NCI-H128 (cell line): ENCODE measurements around the gene ARMC8.

Experiments
- DNase-seq: peaks from one replicate; lab custom pipeline; 2025; ENCODE audit not compliant: unreplicated experiment; lab: John Stamatoyannopoulos, UW

Gene ARMC8

DNA sequence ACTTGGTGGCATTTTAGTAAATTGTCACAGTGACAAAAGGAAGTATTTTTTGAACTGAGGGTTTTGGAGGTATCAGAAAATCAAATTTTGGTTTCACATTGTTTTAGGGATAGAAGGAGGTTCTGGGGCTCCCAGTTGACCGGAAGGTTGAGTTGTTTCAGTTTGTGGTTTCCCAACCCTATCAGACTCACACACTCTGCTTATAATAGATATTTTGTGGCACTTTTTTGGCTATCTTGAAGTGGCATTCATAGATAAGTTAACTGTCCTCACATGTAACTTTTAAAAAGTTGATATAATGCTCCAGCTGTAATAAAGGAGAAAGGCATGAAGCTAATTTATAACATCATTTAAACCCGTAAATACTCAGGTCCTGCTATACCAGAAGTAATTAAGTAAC is 12.8 kb downstream of the ARMC8 start:
- no peak for DNase-seq

DNA sequence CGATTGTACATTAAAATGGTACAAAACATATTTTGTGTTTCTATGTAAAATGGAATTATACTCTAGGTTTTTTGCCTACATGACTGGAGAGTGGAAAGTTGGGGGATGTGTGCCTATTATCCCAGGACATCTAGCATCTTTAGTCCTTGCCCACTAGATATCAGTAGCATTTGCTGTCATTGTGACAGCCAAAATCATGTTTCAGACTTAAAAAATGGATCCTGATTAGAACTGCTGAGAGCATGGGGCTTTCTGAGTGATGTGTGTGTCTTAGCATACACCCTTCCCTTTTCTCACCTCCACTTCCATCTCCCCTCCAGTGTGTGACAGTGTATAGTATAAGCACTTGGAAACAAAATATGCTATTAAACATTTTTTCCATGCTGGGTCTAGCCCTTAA is 13.3 kb downstream of the ARMC8 start:
- DNase-seq: no peak

DNA sequence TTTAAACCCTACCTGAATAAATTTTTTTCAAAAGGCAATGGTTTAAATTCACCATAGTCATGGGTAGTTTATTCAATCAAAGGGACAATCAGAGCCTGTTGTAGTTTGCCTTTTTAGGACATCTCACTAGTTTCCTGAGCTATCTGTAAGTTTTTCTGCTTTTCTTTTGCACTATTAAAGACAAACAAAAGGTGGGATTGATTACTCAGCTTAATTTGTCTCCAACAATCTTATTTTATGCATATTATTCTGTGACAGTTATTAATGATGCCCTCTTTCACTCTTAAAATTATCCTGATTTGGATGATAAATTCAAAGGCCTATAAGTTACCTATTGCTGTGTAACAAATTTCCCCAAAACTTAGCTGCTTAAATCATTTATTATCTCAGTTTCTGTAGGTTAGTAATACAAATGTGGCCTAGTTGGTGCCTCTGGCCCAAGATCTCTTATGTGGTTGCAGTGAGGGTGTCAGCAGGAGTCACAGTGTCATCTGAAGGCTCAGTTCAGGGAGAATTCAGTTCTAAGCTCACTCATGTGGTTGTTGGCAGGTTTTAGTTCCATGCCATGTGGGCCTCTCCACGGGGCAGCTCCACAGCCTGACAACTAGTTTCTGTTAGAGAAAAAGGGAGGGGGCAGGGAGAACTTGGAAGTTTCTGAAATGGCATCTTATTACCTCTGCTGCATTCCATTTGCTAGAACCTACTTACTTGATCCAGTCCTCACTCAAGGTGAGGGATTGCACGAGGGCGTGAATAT is 16.0 kb downstream of the ARMC8 start:
- DNase-seq: no peak

DNA sequence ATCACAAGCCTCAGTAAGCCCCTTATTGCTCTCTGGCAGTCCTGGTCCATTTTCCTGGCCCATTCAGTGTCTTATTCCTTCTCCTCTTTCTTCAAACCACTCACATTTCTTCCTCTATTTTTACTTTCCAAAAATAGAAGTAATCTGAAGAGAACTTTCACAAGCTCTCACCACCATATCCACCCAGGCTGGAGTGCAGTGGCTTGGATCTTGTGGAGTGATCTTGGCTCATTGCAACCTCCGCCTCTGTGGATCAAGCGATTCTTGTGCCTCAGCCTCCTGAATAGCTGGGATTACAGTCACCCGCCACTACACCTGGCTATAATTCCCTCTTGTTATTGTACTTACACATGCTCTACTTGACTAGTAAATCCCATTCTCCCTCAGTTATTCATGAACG is 16.8 kb downstream of the ARMC8 start:
- DNase-seq: no peak

DNA sequence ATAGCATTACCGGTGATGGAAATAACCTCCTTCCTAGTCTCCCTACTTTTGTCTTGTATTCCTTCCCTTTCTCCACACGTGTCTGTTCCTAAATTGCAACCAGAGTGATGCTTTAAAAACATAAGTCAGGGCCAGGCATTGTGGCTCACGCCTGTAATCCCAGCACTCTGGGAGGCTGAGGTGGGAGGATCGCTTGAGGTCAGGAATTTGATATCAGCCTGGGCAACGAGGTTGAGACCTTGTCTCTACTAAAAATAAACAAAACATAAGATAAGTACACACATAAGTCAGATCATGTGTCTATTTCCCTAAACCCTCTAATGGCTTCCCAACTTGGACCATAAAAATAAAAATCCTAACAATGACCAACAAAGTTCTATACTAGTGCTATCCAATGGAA is 18.4 kb downstream of the ARMC8 start:
- DNase-seq: no peak

DNA sequence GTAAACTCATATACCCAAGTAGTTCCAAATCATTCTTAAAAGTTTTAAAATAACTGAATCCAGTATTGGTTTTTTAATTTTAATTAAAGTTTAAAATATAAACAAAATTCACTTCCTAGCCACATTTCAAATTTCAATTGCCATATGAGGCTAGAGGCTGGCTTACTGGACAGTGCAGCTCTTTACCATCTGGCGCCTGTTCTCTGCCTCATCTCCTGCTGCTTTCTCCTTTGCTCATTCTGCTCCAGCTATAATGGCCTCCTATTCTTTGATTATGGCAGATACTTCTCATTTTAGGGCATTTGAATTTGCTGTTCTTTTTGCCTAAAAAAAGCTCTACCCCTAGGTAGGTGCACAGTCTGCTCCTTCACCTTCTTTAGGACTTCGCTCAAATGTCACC is 19.1 kb downstream of the ARMC8 start:
- DNase-seq: no peak

DNA sequence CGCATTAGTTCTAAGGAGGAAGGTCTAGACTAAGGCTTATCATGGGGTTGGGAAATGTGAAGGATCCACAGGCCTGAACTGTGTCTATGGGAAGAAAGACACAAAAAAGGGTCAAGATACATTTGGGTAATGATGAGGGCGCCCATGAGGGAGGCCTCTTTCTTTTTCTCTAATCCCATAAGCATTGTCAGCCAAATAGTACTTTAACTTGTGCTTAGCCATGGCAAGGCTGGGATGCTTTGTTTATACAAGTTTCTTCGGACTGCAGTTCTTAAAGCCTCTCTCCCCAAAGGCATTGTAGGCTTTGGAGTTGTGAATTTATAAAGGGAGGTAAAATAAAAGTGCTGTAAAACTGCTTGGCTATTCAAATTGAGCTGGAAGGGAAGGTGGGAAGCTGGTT is 23.4 kb downstream of the ARMC8 start:
- no peak for DNase-seq

DNA sequence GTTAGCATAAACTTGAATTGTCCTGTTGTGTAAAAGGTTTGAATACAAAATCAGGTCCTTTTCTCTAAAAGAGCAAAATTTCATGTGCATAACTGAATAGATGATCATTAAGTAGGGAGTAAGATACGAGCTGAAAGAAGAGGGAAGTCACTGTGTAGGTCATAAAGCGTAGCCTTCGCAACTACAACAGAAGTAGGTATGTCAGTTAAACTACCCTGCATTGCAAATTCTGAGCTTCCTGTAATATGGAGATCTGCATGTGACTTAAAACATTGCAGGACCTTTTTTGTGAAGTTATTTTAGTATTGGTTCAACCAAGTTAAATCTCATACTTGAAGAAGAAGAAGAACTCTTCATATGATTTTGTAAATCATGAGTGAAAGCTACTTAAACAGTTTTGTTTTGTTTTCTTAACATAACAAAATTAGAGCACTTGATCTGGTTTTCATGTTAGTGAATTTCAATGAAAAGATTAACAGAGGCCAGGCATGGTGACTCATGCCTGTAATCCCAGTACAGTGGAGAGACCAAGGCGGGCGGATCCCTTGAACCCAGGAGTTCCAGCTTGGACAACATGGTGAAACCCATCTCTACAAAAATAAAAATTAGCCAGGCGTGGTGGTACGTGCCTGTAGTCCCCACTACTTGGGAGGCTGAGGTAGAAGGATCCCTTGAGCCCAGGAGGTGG is 26.4 kb downstream of the ARMC8 start:
- DNase-seq: no peak

DNA sequence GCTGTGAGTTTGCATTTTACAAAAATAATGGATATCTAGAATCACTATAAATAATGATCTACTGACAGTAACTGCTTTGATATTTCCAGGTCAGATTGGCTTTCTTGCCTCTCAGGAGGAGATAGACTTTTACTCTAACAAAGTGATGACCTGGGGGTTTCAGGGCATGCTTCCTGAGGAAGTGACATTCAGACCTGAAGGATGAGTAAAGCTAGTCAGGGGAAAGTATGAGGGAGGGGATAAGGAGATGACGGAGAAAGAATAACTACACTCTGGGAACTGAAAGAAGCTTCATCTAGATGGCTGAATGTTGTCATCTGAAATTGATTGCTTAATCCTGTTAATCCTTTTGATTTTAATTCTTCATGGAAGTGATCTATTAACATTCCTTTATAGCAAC is 32.2 kb downstream of the ARMC8 start:
- DNase-seq: no peak

DNA sequence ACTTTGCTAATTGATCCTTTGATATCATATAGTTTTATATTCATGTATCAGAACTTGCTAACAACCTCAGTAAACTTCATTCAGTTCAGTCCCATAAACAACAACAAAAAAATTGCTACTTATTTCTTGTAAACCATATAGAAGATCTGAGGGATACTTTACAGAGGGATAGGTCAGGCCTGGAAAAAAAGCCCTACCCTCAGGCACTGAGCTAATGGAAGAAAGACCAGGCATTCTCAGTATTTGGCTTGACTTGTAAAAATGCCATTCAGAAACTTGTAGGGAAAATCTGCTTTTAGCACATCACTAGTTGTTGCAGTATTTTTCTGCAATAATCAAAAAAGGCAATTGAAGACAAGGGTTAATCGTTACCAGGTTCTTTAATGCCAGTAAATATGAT is 33.1 kb downstream of the ARMC8 start:
- DNase-seq: no peak

DNA sequence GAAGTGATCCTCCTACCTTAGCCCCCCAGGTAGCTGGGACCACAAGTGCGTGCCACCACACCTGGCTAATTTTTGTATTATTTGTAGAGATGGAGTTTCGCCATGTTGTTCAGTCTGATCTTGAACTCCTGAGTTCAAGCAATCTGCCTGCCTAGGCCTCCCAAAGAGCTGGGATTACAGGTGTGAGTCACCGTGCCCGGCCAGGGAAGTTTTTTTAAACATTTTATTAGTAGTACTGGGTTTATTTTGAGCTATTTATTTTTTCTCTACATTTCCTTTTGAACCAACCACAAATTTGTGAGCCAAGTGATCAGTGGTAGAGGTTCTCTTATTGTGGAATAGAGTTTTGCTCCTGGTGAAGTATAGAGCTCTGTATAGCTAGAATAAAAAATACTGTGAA is 33.7 kb downstream of the ARMC8 start:
- no peak for DNase-seq

DNA sequence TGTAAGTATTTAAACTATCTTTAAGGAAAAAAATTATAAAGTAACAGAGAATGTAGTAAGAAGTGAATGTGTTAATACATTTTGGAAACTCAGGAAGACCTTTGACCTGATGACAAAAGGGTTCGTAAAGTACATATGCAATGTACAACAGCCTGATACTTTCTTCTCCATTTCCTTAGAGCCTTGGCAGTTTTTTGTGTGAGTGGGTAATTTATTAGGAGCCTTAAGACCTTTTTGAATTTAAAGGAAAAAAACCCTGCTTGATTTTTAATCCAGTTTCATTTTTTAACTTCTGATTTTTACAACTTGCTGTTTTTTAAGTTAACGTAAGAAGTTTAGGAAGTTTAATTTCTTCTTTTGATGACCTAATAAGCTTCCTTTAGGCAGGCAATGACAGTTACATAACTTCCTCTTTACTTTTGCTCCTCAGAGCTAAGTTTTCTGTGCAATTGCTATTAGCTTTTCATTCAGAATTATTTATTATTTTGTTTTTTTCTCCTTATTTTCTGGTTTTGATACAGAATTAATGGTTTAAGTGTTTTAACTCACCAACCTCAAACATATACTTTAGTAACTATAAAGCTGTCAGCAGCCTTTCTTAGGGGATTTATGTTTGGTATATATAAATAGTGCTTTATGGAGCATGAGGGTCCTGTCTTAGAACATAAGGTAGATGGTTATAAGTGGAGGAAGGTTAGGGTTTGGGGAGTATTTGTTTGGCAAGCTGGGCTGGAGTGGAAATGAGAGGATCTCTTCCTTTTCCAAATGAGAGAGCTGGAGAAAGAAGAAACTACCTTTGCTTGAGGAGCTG is 35.2 kb downstream of the ARMC8 start:
- no peak for DNase-seq

DNA sequence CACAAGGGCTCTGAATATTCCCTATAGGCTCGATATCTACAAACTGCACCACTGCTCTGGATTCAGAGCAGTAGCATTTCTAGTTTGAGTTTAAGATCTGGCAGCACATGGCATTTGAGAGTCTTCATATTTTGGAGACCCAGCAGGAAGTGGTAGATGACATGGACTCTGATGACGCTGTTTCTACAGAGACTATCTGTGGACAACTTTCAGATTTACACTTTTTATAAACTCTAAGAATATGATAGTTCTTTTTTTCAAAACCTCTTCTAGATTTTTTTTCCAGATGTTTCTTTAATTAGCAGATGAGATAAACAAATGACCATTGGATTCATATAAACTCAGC is 35.8 kb downstream of the ARMC8 start:
- no peak for DNase-seq

DNA sequence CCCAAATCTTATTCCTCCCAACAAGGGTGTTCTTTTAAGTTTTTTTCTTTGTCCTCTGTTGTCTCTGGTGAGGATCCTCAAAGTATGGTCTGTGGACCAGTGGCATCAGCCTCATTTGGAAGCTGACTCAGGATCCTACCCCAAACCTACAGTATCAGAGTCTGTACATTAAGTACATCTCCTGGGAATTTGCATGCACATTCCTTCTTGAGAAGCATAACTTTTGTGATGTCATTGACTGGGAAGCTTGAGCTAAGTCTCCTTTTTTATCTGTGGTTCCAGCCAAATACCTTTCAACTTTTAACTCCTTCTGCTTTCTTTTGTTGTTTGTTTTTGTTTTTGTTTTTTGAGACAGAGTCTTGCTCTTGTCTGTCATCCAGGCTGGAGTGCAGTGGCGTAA is 40.5 kb downstream of the ARMC8 start:
- DNase-seq: no peak

DNA sequence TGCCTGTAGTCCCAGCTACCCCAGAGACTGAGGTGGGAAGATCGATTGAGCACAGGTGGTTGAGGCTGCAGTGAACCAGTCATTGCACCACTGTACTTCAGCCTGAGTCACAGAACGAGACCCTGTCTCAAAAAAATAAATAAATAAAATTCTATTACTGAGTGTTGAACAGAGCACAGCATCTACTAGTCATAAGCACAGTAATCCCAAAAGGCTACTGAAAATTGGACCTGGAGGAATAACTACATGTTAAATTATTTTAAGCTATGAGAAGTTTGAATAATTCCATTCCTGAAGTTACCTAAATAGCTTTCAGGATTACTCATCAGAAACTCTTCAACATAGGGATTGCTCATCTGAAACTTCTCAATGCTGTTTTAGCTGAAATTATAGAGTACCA is 43.4 kb downstream of the ARMC8 start:
- DNase-seq: no peak

DNA sequence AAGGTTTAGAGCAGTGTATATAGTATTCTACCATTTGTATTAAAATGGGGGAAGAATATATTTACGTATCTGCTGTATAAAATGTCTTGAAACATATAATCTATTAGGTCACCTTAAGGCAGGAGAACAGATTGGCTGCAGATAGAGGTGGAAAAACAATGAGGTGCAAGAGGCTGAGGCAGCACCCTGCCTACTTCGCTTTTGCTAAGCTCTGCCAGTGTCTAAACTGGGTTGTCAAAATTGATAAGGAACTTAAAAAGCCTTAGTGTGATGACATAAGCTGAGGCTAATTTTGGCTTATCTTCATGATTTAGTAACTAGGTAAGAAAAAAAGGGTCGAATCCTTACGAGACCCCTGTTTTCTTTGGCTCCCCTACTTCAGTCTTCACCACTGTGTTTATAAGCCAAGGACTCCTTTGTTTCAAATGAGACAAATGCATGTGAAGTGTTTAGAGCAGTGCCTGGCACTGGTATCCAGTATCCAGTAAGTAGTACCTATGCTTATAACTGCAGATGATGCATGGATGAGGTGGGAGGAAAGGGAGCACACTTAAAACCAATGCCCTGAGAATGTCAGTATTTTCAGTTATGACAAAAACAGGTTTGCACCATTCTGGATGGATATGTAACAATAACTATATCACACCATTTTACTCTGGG is 45.7 kb downstream of the ARMC8 start:
- no peak for DNase-seq

DNA sequence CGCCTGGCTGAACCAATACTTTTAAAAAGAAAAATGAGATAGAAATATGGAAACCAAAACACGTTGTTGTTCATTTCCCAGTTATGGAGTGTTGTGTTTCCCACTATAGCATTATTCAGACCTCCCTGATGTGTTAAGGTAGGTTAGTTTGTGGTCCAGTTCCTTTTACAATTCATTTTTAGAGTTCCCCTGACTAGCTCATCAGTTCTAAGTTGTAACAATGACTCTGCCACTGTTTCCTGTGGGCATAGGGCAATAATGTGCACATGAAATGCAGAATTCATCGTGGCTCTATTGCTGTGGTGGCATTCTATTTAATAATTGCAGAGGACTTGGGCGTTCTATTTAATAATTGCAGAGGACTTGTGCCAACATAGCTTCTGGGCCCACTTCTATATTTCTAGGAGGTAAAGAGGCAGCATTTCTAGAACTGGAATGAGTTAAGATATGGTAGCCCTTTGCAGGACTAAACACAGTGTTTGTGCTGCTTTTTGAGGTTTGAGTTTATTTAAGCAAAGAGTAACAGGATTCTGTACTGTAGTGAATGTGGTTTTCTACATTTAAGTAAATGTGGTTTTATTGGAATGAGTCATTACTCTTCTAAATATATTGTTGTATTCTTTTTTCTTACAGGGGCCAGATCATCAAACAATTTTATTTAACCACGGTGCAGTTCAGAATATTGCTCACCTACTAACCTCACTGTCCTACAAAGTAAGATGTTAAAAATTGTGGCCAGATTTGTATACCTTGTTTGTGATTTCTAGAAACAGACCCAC is 47.5 kb downstream of the ARMC8 start:
- DNase-seq: no peak

DNA sequence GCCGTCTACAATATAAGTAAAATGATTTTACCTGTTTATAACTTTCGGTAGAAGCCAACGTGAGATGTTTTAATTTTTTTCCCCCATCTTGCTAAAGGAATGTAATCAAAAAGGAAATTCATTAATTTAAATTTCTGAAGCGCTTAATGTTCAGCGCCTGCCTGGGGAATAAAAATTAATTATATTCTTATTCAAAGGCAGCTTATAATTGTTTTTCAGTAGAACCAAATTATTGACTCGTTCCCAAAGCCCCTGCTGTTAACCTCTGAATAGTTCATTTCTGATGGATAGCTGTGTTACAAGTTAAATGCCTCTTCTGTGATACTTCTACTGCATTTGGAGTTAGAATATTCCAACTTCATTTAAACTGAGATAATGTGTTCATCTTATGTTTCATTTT is 51.6 kb downstream of the ARMC8 start:
- no peak for DNase-seq

DNA sequence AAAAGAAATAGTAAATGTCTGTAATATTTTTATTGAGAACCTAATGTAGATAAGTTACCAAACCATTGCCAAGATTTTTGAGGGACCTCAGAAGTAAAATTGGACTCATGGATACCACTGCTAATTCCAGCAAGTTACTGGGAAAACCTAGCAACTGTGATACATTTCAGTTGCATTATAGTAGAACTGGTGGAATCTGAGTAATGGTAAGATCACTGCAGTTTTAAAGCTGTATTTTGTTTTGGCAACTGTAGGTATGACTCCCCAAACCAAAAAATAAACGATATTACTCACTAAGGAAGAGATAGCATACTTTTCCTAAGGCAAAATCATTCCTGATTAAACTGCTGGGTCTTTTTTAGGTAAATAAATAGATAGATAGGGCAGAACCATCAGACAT is 54.0 kb downstream of the ARMC8 start:
- DNase-seq: no peak

DNA sequence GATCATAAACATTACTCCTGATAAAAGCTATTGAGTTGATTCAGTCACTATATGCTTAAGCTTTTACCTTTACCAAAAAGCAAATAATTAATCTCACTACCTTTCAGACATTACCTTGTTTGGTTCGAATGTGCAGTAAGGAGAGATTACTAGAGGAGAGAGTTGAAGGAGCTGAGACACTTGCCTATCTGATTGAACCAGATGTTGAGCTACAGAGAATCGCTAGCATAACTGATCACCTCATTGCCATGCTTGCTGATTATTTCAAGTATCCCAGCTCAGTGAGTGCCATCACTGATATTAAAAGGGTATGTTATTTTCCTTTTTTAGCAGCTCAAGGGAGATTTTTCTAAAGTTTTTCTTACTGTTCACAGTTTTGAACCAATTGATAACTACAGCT is 54.6 kb downstream of the ARMC8 start:
- no peak for DNase-seq

DNA sequence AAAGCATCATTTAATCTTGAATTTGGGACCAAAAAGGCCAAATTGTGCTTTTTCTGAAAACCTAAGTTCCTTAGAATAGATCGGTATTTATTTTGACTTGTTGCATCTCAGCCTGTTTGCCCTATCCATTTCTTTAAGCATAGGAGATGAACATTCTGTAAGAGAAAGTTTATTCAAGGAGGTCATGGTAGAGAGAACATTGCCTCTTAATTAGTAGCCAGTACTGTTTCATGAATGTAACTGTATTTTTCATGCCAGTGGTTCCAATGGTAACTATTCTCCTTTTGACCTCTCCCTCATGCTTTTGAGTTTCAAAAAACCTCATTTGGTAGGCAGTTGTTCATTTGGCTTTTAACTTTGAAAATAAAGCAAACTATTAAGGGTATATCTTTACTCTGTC is 55.4 kb downstream of the ARMC8 start:
- no peak for DNase-seq
